H1 (cell line): ENCODE results near the gene ITPR3.

ENCODE experiments used
- CBX5 ChIP-seq: fragments of 300-800, 300-1000 bp; sonication (generic); IDR thresholded peaks from 2 replicates; pipeline ENCODE4 v1.7.1; 2016; ENCODE audit warnings: antibody characterized with exemption, low read length, low read depth
- EGR1 ChIP-seq: IDR thresholded peaks from 2 replicates; pipeline ENCODE4 v1.6.1; 2011; ENCODE audit warnings: low read depth, low read length, borderline replicate concordance
- GABPA ChIP-seq: IDR thresholded peaks from 2 replicates; pipeline ENCODE4 v1.6.1; 2011; ENCODE audit warnings: mild to moderate bottlenecking, low read length, moderate library complexity, borderline replicate concordance; ENCODE audit not compliant: insufficient read depth
- HDAC2 ChIP-seq, 2 experiments: fragments of 300-600 bp in 1 of 2; sonication (generic) in 1 of 2; IDR thresholded peaks; 2 replicates each; pipeline ENCODE4 v1.6.1; 2011 to 2012; ENCODE audit warnings: low read depth in 2 of 2, low read length in 2 of 2, mild to moderate bottlenecking in 2 of 2, moderate library complexity in 2 of 2, borderline replicate concordance in 1 of 2, inconsistent platforms in 1 of 2
- NRF1 ChIP-seq: IDR thresholded peaks from 2 replicates; pipeline ENCODE4 v1.6.1; 2011; ENCODE audit warnings: mild to moderate bottlenecking, low read depth, low read length, improper control_type of control experiment
- POLR2A ChIP-seq, 2 experiments: IDR thresholded peaks; 1 replicate in 1 of 2; 2 replicates in 1 of 2; pipeline ENCODE4 v1.6.1; 2011; ENCODE audit warnings: low read depth in 2 of 2, low read length in 2 of 2, mild to moderate bottlenecking in 2 of 2; ENCODE audit errors: control extremely low read depth in 1 of 2
- POLR2AphosphoS5 ChIP-seq: IDR thresholded peaks from 2 replicates; pipeline ENCODE4 v1.6.1; 2011; ENCODE audit warnings: low read depth, low read length
- SIX5 ChIP-seq: IDR thresholded peaks from 2 replicates; pipeline ENCODE4 v1.6.1; 2011; ENCODE audit warnings: mild to moderate bottlenecking, low read depth, low read length
- YY1 ChIP-seq: IDR thresholded peaks from 2 replicates; pipeline ENCODE4 v1.6.1; 2011; ENCODE audit warnings: low read depth, mild to moderate bottlenecking, low read length
- TF ChIP-seq, protein P1 (sequence below), 3 experiments: IDR thresholded peaks; 1 replicate in 2 of 3; 2 replicates in 1 of 3; pipeline versions ENCODE4 v1.5.1 to v1.6.1; 2011; ENCODE audit warnings: low read length in 3 of 3, mild to moderate bottlenecking in 3 of 3, inconsistent platforms in 2 of 3, low read depth in 1 of 3, moderate library complexity in 1 of 3; ENCODE audit not compliant: insufficient read depth in 1 of 3; ENCODE audit errors: control extremely low read depth in 1 of 3

DNA sequence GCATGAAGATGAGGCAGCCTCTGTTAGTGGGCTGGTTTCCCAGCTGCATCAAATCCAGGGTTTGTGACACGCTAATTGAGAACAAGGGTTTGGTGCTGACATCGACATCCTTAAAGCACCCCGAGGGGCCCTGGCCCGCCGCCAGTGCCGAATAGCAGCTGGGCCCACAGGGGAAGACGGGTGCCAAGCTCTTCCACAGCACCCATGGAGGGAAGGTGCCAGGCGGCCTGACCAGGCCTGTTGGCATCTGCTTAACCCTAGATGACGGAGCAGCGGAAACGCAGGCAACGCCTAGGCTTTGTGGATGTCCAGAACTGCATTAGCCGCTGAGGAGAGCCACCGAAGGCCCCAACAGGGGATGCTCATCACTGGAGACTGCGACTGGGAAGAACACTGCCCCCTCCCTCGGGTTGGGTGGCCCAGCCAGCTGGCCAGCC, 74.3 kb downstream of the ITPR3 start:
- TF ChIP-seq POLR2A (IDR thresholded peaks at IDR 0.05; ENCODE audit: control extremely low read depth in 1 of 2, low read depth in 2 of 2, low read length in 2 of 2) (no peak; a peak in 1 of 3 replicates), HDAC2 (IDR thresholded peaks at IDR 0.05; ENCODE audit: borderline replicate concordance in 1 of 2, low read depth in 2 of 2, low read length in 2 of 2) (no peak), NRF1 (no peak), GABPA (no peak), SIX5 (no peak), CBX5 (no peak), YY1 (no peak), EGR1 (no peak), POLR2AphosphoS5 (no peak)
- TF ChIP-seq, protein P1, sequence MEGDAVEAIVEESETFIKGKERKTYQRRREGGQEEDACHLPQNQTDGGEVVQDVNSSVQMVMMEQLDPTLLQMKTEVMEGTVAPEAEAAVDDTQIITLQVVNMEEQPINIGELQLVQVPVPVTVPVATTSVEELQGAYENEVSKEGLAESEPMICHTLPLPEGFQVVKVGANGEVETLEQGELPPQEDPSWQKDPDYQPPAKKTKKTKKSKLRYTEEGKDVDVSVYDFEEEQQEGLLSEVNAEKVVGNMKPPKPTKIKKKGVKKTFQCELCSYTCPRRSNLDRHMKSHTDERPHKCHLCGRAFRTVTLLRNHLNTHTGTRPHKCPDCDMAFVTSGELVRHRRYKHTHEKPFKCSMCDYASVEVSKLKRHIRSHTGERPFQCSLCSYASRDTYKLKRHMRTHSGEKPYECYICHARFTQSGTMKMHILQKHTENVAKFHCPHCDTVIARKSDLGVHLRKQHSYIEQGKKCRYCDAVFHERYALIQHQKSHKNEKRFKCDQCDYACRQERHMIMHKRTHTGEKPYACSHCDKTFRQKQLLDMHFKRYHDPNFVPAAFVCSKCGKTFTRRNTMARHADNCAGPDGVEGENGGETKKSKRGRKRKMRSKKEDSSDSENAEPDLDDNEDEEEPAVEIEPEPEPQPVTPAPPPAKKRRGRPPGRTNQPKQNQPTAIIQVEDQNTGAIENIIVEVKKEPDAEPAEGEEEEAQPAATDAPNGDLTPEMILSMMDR (IDR thresholded peaks at IDR 0.05; ENCODE audit: control extremely low read depth in 1 of 3, insufficient read depth in 1 of 3, low read depth in 1 of 3, low read length in 3 of 3), result no peak
